GM12878 (cell line): Measurements from ENCODE around the gene C12orf56. TPM values are rescaled to one million over a fixed set of nuclear protein-coding genes. Genes with fewer than 3 reads are reported as not detected.

ENCODE experiments used
- ATAC-seq: fragments of 200-7000 bp; cut with Tn5 transposase; 3 replicates; pipeline ENCODE4 v1.9.1; 2020; ENCODE audit warnings: mild to moderate bottlenecking, moderate library complexity
- BruUV-seq: library from RNA; stranded (reverse); fragments of 400-500 nt; replicated peaks from 2 replicates; lab custom pipeline; 2021; lab: Mats Ljungman, UMichigan
- CTCF ChIA-PET: fragments of 300-600 bp; sonication (Branson Sonifier 250); formaldehyde crosslinking; extraction: SDS; loops from one replicate; lab custom pipeline; 2021; ENCODE audit warnings: inconsistent platforms; lab: Yijun Ruan, JAX
- POLR2A ChIA-PET: fragments of 350-600 bp; formaldehyde crosslinking; extraction: SDS; loops from one replicate; lab custom pipeline; 2021; ENCODE audit warnings: inconsistent platforms; lab: Charles Lee
- RAD21 ChIA-PET: fragments of 300-600 bp; sonication (Branson Sonifier 250); formaldehyde crosslinking; loops from one replicate; lab custom pipeline; 2023; ENCODE audit warnings: antibody characterized with exemption; ENCODE audit not compliant: unreplicated experiment; lab: Charles Lee
- SMC1A ChIA-PET: fragments of 300-600 bp; sonication (Branson Sonifier 250); formaldehyde crosslinking; loops from one replicate; lab custom pipeline; 2023; ENCODE audit not compliant: unreplicated experiment, uncharacterized antibody; lab: Charles Lee
- DNase-seq: peaks from one replicate; pipeline ENCODE4 v3.0.0-alpha.2; 2011; ENCODE audit warnings: low read depth, low spot score
- FAIRE-seq: peaks from 3 replicates; lab custom pipeline; 2011; peaks lifted over from hg19 to GRCh38; lab: Jason Lieb, UNC
- H2AFZ ChIP-seq: 2 replicates; pipeline ENCODE4 v1.6.0; 2011; ENCODE audit warnings: low read depth, low read length, control low read depth; ENCODE audit not compliant: control insufficient read depth
- H3K27ac ChIP-seq: 2 replicates; pipeline ENCODE4 v1.5.1; 2011; ENCODE audit warnings: control low read depth; ENCODE audit not compliant: control insufficient read depth, insufficient read depth
- H3K27me3 ChIP-seq, 2 experiments: replicated peaks in 1 of 2; 2 replicates each; pipeline versions ENCODE4 v1.6.0 to v1.6.1; 2011; ENCODE audit warnings: low read length in 1 of 2; ENCODE audit not compliant: control insufficient read depth in 2 of 2, insufficient read depth in 2 of 2
- H3K36me3 ChIP-seq, 2 experiments: 2 replicates each; pipeline ENCODE4 v1.5.1; 2011; ENCODE audit warnings: low read length in 1 of 2; ENCODE audit not compliant: control insufficient read depth in 2 of 2, insufficient read depth in 2 of 2
- H3K4me1 ChIP-seq: 2 replicates; pipeline ENCODE4 v1.6.1; 2011; ENCODE audit warnings: mild to moderate bottlenecking, low read length, moderate library complexity, mixed read lengths; ENCODE audit not compliant: control insufficient read depth, insufficient read depth
- H3K4me2 ChIP-seq: 2 replicates; pipeline ENCODE4 v1.6.0; 2011; ENCODE audit warnings: control low read depth; ENCODE audit not compliant: control insufficient read depth, insufficient read depth
- H3K4me3 ChIP-seq: fragments of 200-600 bp; sonication (generic); 2 replicates; pipeline ENCODE4 v1.5.1; 2016
- H3K79me2 ChIP-seq: 2 replicates; pipeline ENCODE4 v1.6.0; 2011; ENCODE audit warnings: low read length; ENCODE audit not compliant: control insufficient read depth, insufficient read depth
- H3K9ac ChIP-seq: 2 replicates; pipeline ENCODE4 v1.8.0; 2011; ENCODE audit warnings: low read length, control low read depth, mixed read lengths; ENCODE audit not compliant: control insufficient read depth, insufficient read depth
- H3K9me3 ChIP-seq: replicated peaks from 3 replicates; pipeline ENCODE4 v1.5.1; 2011; ENCODE audit warnings: mild to moderate bottlenecking, low read length; ENCODE audit not compliant: control insufficient read depth, insufficient read depth
- H4K20me1 ChIP-seq: 2 replicates; pipeline ENCODE4 v1.6.0; 2011; ENCODE audit not compliant: control insufficient read depth, insufficient read depth
- CBFB ChIP-seq: IDR thresholded peaks from 2 replicates; pipeline ENCODE4 v1.6.1; 2016; ENCODE audit warnings: antibody characterized with exemption, low read depth
- CBX3 ChIP-seq: fragments of 200-600 bp; sonication (generic); IDR thresholded peaks from 2 replicates; pipeline ENCODE4 v1.6.1; 2016; ENCODE audit warnings: low read depth, borderline replicate concordance
- CHD2 ChIP-seq: IDR thresholded peaks from 2 replicates; pipeline ENCODE4 v1.6.1; 2011; ENCODE audit warnings: low read depth, low read length, improper control_type of control experiment, borderline replicate concordance
- CREM ChIP-seq: IDR thresholded peaks from 2 replicates; pipeline ENCODE4 v1.6.1; 2014; ENCODE audit warnings: antibody characterized with exemption, low read depth
- EED ChIP-seq: sonication (generic); IDR thresholded peaks from 2 replicates; pipeline ENCODE4 v1.6.1; 2016; ENCODE audit warnings: antibody characterized with exemption, low read depth
- FOS ChIP-seq: IDR thresholded peaks from 3 replicates; pipeline ENCODE4 v1.6.1; 2011; ENCODE audit warnings: borderline replicate concordance; ENCODE audit not compliant: insufficient read length; ENCODE audit errors: extremely low read depth
- HDAC6 ChIP-seq: fragments of 200-600 bp; sonication (generic); IDR thresholded peaks from one replicate; pipeline ENCODE4 v1.8.0; 2017; ENCODE audit warnings: antibody characterized with exemption; ENCODE audit not compliant: unreplicated experiment
- MEF2B ChIP-seq: fragments of 450-650 bp; IDR thresholded peaks from 2 replicates; pipeline ENCODE4 v1.6.1; 2018; ENCODE audit warnings: mild to moderate bottlenecking, moderate library complexity; ENCODE audit not compliant: partially characterized antibody, poor library complexity, severe bottlenecking
- MXI1 ChIP-seq: fragments of 150-350 bp; IDR thresholded peaks from 2 replicates; pipeline ENCODE4 v1.6.1; 2011; ENCODE audit warnings: low read depth, mild to moderate bottlenecking, inconsistent platforms, low read length, improper control_type of control experiment
- PML ChIP-seq: IDR thresholded peaks from 2 replicates; pipeline ENCODE4 v1.6.1; 2012; ENCODE audit warnings: low read length, inconsistent platforms
- RAD21 ChIP-seq: IDR thresholded peaks from 2 replicates; pipeline ENCODE4 v1.6.1; 2011; ENCODE audit warnings: mild to moderate bottlenecking, low read depth, low read length, moderate library complexity; ENCODE audit not compliant: insufficient read depth
- SREBF1 ChIP-seq: IDR thresholded peaks from 2 replicates; pipeline ENCODE4 v1.6.1; 2012; ENCODE audit warnings: mild to moderate bottlenecking, low read length
- ZBED1 ChIP-seq: IDR thresholded peaks from 2 replicates; pipeline ENCODE4 v1.6.1; 2016; ENCODE audit warnings: borderline replicate concordance
- ZNF274 ChIP-seq: IDR thresholded peaks from one replicate; pipeline ENCODE4 v1.8.0; 2011; ENCODE audit not compliant: insufficient read length, insufficient read depth
- WGBS: methylation state at CpG from one replicate; pipeline ENCODE4 v1.1.6; 2016; ENCODE audit warnings: low lambda C conversion rate; ENCODE audit not compliant: insufficient replicate concordance, insufficient coverage; ENCODE audit errors: missing lambda C conversion rate; 5-methylcytosine and 5-hydroxymethylcytosine counted together
- in situ Hi-C: fragments of 300-500 bp; cut with MboI; formaldehyde crosslinking; loops from 9 replicates; pipeline ENCODE4 v1.14.3; 2018; ENCODE audit warnings: mixed read lengths
- intact Hi-C: fragments of 100-400 bp; cut with micrococcal nuclease; formaldehyde crosslinking; loops from one replicate; pipeline ENCODE4 v1.14.2; 2022; ENCODE audit not compliant: unreplicated experiment
- polyA plus RNA-seq, 11 experiments: library from polyadenylated mRNA; depleted of rRNA in 4 of 11; unstranded in 6 of 11; stranded (reverse) in 5 of 11; fragments of >200 nt; fragmentation: Nextera tagmentation in 4 of 11; fragmentation: Illumina TruSeq in 1 of 11; extraction: Ambion mirVana in 4 of 11; extraction: Trizol in 1 of 11; gene quantifications; 1 replicate in 1 of 11; 2 replicates in 10 of 11; pipeline versions ENCODE4 v1.2.1 to v1.2.3, GENCODE V29; 2011 to 2016; ENCODE audit warnings: inconsistent platforms in 2 of 11, missing spikeins in 2 of 11, low read depth in 1 of 11
- total RNA-seq, 4 experiments: library from RNA; depleted of rRNA in 3 of 4; stranded (reverse); fragments of >200 nt in 3 of 4; fragmentation: Illumina TruSeq in 1 of 4; extraction: Trizol in 1 of 4; gene quantifications; 2 replicates each; pipeline versions ENCODE4 v1.2.1 to v1.2.3, GENCODE V29; 2013 to 2021
- TF ChIP-seq, protein P1 (sequence below): fragments of 450-650 bp; IDR thresholded peaks from 2 replicates; pipeline ENCODE4 v1.6.1; 2017; ENCODE audit warnings: mild to moderate bottlenecking, moderate library complexity

C12orf56 gene
- total and polyA plus RNA-seq, 10 of the 15 experiments (the other 5 are each of a cell fraction or from before 2014, with no cell fraction given): not detected

- Histone ChIP-seq H3K79me2 (peaks cover 13% of the 10 kb centered on the region), H3K9me3 (no peaks in the 10 kb centered on the region), H3K27ac (no peak overlapping the region), H3K36me3 (no peaks in the 10 kb centered on the region), H2AFZ (no peak overlapping the region), H3K27me3 (0 out of 4 replicates have a peak, but pooled peaks cover 0 to 5% of the 10 kb centered on the region in 2 experiments), H3K9ac (no peak overlapping the region), H3K4me2 (no peak overlapping the region), H4K20me1 (no peaks in the 10 kb centered on the region), H3K4me3 (no peak overlapping the region), H3K4me1 (no peaks in the 10 kb centered on the region)
- ChIA-PET RAD21 (no interaction called here), SMC1A (interaction anchor here (1.0 kb wide), 1 partner anchor 383 kb away, joined by 3 read pairs; no protein-coding TSS in a partner anchor), CTCF (no interaction called here), POLR2A (no interaction called here)
- WGBS: 32% methylated on average over 2 of the region's 2 CpGs
- ATAC-seq (no peak), FAIRE-seq (no peak), DNase-seq (no peak)
- in situ Hi-C loops: no loop called here
- intact Hi-C loops: no loop called here
- TF ChIP-seq HDAC6 (no peak), CREM (no peak), SREBF1 (no peak), CBX3 (no peak), FOS (no peak), MXI1 (no peak), ZBED1 (no peak), CBFB (no peak), ZNF274 (no peak), EED (no peak), CHD2 (no peak), RAD21 (no peak), MEF2B (no peak), PML (no peak)
- TF ChIP-seq, protein P1, sequence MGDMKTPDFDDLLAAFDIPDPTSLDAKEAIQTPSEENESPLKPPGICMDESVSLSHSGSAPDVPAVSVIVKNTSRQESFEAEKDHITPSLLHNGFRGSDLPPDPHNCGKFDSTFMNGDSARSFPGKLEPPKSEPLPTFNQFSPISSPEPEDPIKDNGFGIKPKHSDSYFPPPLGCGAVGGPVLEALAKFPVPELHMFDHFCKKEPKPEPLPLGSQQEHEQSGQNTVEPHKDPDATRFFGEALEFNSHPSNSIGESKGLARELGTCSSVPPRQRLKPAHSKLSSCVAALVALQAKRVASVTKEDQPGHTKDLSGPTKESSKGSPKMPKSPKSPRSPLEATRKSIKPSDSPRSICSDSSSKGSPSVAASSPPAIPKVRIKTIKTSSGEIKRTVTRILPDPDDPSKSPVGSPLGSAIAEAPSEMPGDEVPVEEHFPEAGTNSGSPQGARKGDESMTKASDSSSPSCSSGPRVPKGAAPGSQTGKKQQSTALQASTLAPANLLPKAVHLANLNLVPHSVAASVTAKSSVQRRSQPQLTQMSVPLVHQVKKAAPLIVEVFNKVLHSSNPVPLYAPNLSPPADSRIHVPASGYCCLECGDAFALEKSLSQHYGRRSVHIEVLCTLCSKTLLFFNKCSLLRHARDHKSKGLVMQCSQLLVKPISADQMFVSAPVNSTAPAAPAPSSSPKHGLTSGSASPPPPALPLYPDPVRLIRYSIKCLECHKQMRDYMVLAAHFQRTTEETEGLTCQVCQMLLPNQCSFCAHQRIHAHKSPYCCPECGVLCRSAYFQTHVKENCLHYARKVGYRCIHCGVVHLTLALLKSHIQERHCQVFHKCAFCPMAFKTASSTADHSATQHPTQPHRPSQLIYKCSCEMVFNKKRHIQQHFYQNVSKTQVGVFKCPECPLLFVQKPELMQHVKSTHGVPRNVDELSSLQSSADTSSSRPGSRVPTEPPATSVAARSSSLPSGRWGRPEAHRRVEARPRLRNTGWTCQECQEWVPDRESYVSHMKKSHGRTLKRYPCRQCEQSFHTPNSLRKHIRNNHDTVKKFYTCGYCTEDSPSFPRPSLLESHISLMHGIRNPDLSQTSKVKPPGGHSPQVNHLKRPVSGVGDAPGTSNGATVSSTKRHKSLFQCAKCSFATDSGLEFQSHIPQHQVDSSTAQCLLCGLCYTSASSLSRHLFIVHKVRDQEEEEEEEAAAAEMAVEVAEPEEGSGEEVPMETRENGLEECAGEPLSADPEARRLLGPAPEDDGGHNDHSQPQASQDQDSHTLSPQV: no peak
- no TSS peak for BruUV-seq
Measured at GRCh38 chr12:64225626-64226025, 164.9 kb downstream of the C12orf56 start.
